Sigmoid colon (tissue), 7 donors: Measurements from ENCODE around the gene ST6GALNAC3. TPM values are rescaled to one million over a fixed set of nuclear protein-coding genes. Genes with fewer than 3 reads are reported as not detected.

Experiments used
- DNase-seq: peaks from one replicate; pipeline ENCODE4 v3.0.0-alpha.2; 2019
- H3K27ac ChIP-seq, 4 donors: fragments of 200-600 bp; sonication (generic); one replicate each; pipeline ENCODE4 v1.5.1; 2016 to 2019; ENCODE audit warnings: mild to moderate bottlenecking in 1 of 4
- H3K27me3 ChIP-seq, 3 donors: fragments of 200-600 bp; sonication (generic); one replicate each; pipeline ENCODE4 v1.5.1; 2019; ENCODE audit warnings: mild to moderate bottlenecking in 1 of 3
- H3K36me3 ChIP-seq, 4 donors: fragments of 200-600 bp; sonication (generic); one replicate each; pipeline ENCODE4 v1.5.1; 2016 to 2019
- H3K4me1 ChIP-seq, 4 donors: fragments of 200-600 bp; sonication (generic); one replicate each; pipeline ENCODE4 v1.5.1; 2017 to 2019
- H3K4me3 ChIP-seq, 4 donors: fragments of 200-600 bp; sonication (generic); one replicate each; pipeline ENCODE4 v1.5.1; 2017 to 2019; ENCODE audit warnings: mild to moderate bottlenecking in 2 of 4, moderate library complexity in 1 of 4
- H3K9me3 ChIP-seq, 4 donors: fragments of 200-600 bp in 3 of 4; sonication (generic) in 3 of 4; one replicate each; pipeline versions ENCODE4 v1.5.1 to v1.6.1; 2013 to 2019
- EP300 ChIP-seq, 4 donors: sonication (generic); formaldehyde crosslinking; IDR thresholded peaks; one replicate each; pipeline ENCODE4 v1.6.1; 2017; ENCODE audit warnings: antibody characterized with exemption in 4 of 4
- POLR2A ChIP-seq, 2 donors: fragments of 450-650 bp; IDR thresholded peaks; one replicate each; pipeline ENCODE4 v1.6.1; 2016; ENCODE audit warnings: antibody characterized with exemption in 2 of 2, mild to moderate bottlenecking in 2 of 2, moderate library complexity in 2 of 2
- POLR2AphosphoS5 ChIP-seq, 4 donors: sonication (generic); formaldehyde crosslinking; IDR thresholded peaks; one replicate each; pipeline ENCODE4 v1.6.1; 2017; ENCODE audit warnings: antibody characterized with exemption in 4 of 4
- WGBS, 2 donors: extraction: QIAGEN DNeasy Blood & Tissue Kit; methylation state at CpG; one replicate each; pipeline ENCODE4 v1.1.7; 2013; 5-methylcytosine and 5-hydroxymethylcytosine counted together
- intact Hi-C: fragments of 100-400 bp; cut with DNase I; formaldehyde crosslinking; loops from one replicate; pipeline ENCODE4 v1.15.1; 2023
- polyA plus RNA-seq, 3 donors: library from polyadenylated mRNA; stranded (reverse); fragments of 200-250 nt; gene quantifications; one replicate each; pipeline ENCODE4 v1.2.3, GENCODE V29; 2013
- total RNA-seq, 4 donors: library from RNA; depleted of rRNA; stranded (reverse); fragments of >200 nt; gene quantifications; one replicate each; pipeline ENCODE4 v1.1.0, GENCODE V29; 2016
- TF ChIP-seq, protein P1 (sequence below), 4 experiments: fragments of 450-650 bp in 3 of 4; fragments of 200-600 bp in 1 of 4; IDR thresholded peaks; one replicate each; pipeline ENCODE4 v1.5.1; 2016 to 2019; ENCODE audit warnings: antibody characterized with exemption in 4 of 4, mild to moderate bottlenecking in 3 of 4, moderate library complexity in 2 of 4
- donor health status: healthy with polysubstance abuse.
- donor health status: Bipolar disorder and iron deficiency.
- donor health status: healthy.

The ST6GALNAC3 gene
- total and polyA plus RNA-seq, 7 donors, result 1.6 to 7.5 (median 2.5) TPM

DNA sequence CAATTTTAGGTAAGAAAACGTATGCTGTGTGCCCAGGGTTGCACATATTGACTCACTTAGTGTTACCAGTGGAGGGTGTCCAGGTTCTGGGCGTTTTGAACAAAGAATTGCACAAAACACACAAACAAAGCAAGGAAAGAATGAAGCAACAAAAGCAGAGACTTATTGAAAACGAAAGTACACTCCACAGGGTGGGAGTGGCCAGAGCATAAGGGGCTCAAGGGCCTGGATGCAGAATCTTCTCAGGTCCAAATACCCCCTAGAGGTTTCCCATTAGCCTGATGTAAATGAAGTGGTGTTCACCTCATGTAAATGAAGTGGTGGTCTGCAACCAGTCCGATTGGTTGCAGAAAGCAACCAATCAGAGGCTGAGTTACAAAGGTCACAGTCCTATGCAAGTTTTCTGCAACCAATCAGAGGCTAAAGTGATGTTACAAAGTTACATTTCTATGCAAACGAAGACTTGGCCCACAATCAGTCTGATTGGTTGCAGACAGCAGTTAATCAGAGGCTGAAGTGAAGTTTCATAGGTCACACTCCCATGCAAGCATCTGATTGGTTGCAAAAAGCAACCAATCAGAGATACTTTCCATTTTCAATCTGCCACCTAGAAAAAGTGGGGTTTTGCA, 228.3 kb downstream of the ST6GALNAC3 start:
- TF ChIP-seq, protein P1, sequence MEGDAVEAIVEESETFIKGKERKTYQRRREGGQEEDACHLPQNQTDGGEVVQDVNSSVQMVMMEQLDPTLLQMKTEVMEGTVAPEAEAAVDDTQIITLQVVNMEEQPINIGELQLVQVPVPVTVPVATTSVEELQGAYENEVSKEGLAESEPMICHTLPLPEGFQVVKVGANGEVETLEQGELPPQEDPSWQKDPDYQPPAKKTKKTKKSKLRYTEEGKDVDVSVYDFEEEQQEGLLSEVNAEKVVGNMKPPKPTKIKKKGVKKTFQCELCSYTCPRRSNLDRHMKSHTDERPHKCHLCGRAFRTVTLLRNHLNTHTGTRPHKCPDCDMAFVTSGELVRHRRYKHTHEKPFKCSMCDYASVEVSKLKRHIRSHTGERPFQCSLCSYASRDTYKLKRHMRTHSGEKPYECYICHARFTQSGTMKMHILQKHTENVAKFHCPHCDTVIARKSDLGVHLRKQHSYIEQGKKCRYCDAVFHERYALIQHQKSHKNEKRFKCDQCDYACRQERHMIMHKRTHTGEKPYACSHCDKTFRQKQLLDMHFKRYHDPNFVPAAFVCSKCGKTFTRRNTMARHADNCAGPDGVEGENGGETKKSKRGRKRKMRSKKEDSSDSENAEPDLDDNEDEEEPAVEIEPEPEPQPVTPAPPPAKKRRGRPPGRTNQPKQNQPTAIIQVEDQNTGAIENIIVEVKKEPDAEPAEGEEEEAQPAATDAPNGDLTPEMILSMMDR (IDR thresholded peaks at IDR 0.05), result no peak
- TF ChIP-seq POLR2AphosphoS5 (IDR thresholded peaks at IDR 0.05) (no peak), EP300 (IDR thresholded peaks at IDR 0.05) (no peak), POLR2A (IDR thresholded peaks at IDR 0.05) (no peak)
- intact Hi-C loops, result no loop called here

DNA sequence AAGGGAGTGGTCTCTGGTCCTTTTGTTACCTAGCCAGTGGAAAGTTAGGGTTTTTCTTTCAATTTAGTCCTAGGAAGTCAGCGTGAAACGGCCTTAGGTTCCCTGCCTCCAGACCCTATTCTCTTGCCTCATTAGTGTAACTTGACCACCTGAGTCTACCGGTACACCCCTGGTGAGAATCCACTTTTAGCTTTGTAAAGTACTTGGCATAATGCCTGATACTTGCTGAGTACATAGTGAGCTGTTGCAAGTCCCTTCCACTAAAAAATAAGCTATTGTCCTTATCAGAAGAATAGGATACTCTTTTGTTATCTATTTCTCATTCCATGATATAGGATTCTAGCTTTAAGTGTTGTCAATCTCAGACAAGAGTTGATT, 228.8 kb downstream of the ST6GALNAC3 start:
- intact Hi-C loops, result no loop called here
- 95 to 97% methylated on average over 3 of the region's 3 CpGs for WGBS, 2 donors

More for the DNA sequence above, 228.3 kb downstream of the ST6GALNAC3 start:
- Histone ChIP-seq H3K9me3 (no peaks in the 10 kb centered on the region), H3K4me1 (no peaks in the 10 kb centered on the region), H3K27me3 (no peaks in the 10 kb centered on the region), H3K36me3 (no peaks in the 10 kb centered on the region), H3K27ac (no peak overlapping the region), H3K4me3 (no peak overlapping the region)
- no peak for DNase-seq
- WGBS, 2 donors, result 62 to 81% methylated on average over 5 of the region's 5 CpGs

DNA sequence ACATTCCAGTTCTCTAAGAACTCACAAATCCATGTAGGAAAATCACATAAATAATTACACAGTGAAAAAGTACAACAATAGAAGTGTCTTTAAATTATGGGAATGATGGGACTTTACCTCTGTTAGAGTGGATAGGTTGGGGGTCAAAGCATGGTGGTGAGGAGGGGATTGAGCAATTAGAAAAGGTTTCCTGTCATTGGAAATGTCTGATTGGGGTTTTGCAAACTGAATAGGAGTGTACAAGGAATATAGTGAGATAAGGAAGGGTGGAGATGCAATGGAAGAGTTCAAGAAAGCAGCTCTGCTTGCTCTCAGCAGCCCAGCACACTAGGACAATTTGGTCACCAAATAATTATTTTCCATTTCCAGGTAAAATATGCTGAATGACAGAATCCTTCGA, 238.8 kb downstream of the ST6GALNAC3 start:
- Histone ChIP-seq H3K36me3 (no peaks in the 10 kb centered on the region), H3K9me3 (no peaks in the 10 kb centered on the region), H3K4me1 (peaks cover 0 to 14% (median 7%) of the 10 kb centered on the region in 4 donors), H3K27me3 (no peaks in the 10 kb centered on the region), H3K27ac (no peak overlapping the region), H3K4me3 (no peak overlapping the region)
- no peak for DNase-seq
- 88 to 90% methylated on average over 1 of the region's 1 CpG for WGBS, 2 donors
- TF ChIP-seq, protein P1 (IDR thresholded peaks at IDR 0.05), result no peak
- TF ChIP-seq POLR2AphosphoS5 (IDR thresholded peaks at IDR 0.05) (no peak), EP300 (IDR thresholded peaks at IDR 0.05) (no peak), POLR2A (IDR thresholded peaks at IDR 0.05) (no peak)
- intact Hi-C loops, result no loop called here

More for the DNA sequence above, 228.8 kb downstream of the ST6GALNAC3 start:
- no peak for DNase-seq
- H3K4me1 ChIP-seq, result no peaks in the 10 kb centered on the region
- no peaks in the 10 kb centered on the region for H3K36me3 ChIP-seq
- no peaks in the 10 kb centered on the region for H3K27me3 ChIP-seq
- no peaks in the 10 kb centered on the region for H3K9me3 ChIP-seq
- no peak overlapping the region for H3K4me3 ChIP-seq
- TF ChIP-seq, protein P1 (IDR thresholded peaks at IDR 0.05), result no peak
- TF ChIP-seq POLR2AphosphoS5 (IDR thresholded peaks at IDR 0.05), result no peak
- TF ChIP-seq EP300 (IDR thresholded peaks at IDR 0.05), result no peak
- TF ChIP-seq POLR2A (IDR thresholded peaks at IDR 0.05), result no peak
- H3K27ac ChIP-seq, result no peak overlapping the region

DNA sequence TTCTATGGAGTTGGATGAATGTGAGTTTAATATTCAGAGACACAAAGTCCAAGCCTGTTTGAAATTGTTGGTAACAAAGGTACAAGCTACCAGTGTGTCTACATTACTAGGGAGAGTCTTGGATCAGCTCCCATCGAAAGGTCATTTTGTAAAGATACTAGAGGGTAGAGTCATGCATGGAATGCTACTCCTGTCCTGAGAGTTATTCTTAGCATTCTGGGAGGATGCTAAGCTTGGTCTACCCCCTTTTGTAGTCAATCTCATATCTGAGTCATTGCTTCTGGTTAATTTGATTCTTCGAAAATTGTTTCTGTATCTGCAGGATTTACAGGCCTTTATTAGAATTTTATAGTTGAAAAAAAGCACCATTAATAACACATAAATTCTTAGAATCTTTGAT, 240.2 kb downstream of the ST6GALNAC3 start:
- H3K4me3 ChIP-seq, result no peak overlapping the region
- intact Hi-C loops, result no loop called here
- no peaks in the 10 kb centered on the region for H3K9me3 ChIP-seq
- WGBS, 2 donors, result 92 to 93% methylated on average over 2 of the region's 2 CpGs
- peaks cover 0 to 14% (median 7%) of the 10 kb centered on the region in 4 donors for H3K4me1 ChIP-seq
- H3K27me3 ChIP-seq, result no peaks in the 10 kb centered on the region
- no peaks in the 10 kb centered on the region for H3K36me3 ChIP-seq
- DNase-seq, result no peak
- no peak overlapping the region for H3K27ac ChIP-seq
- TF ChIP-seq, protein P1 (IDR thresholded peaks at IDR 0.05), result no peak
- TF ChIP-seq POLR2A (IDR thresholded peaks at IDR 0.05) (no peak), POLR2AphosphoS5 (IDR thresholded peaks at IDR 0.05) (no peak), EP300 (IDR thresholded peaks at IDR 0.05) (no peak)
